ENCODE data around the gene PTPRN2. TPM values are rescaled to one million over a fixed set of nuclear protein-coding genes. Genes with fewer than 3 reads are reported as not detected.

PTPRN2 gene
- total RNA-seq, 2 experiments from 2014 or later = 0.70 TPM; not detected in 1

- Histone ChIP-seq H3K27ac (ENCODE audit: low read depth, low read length, poor library complexity, severe bottlenecking) (no peak overlapping the region), H3K9me3 (ENCODE audit: low read length) (no peaks in the 10 kb centered on the region), H3K9me2 (ENCODE audit: insufficient read depth, low read length) (no peaks in the 10 kb centered on the region), H4K20me1 (ENCODE audit: insufficient read depth, low read length) (no peaks in the 10 kb centered on the region), H3K4me1 (ENCODE audit: insufficient read depth, low read length, poor library complexity, severe bottlenecking) (no peaks in the 10 kb centered on the region), H3K4me3 (ENCODE audit: low read depth, low read length, poor library complexity, severe bottlenecking) (no peak overlapping the region), H3K36me3 (ENCODE audit: insufficient read depth, low read length) (no peaks in the 10 kb centered on the region), H2AFZ (ENCODE audit: low read length) (no peak overlapping the region), H3K4me2 (ENCODE audit: low read length) (no peak overlapping the region), H3K79me2 (ENCODE audit: insufficient read depth, low read depth, low read length) (no peaks in the 10 kb centered on the region)
- ChIA-PET CTCF (ENCODE audit: unreplicated experiment) (no interaction called here), POLR2A (no interaction called here)
- no peak for DNase-seq (ENCODE audit: low spot score)
- BruUV-seq (replicated peaks) = no TSS peak
- intact Hi-C loops (cut with micrococcal nuclease; ENCODE audit: unreplicated experiment) = no loop called here
- no peak for TF ChIP-seq CTCF (conservative IDR thresholded peaks at IDR 0.05; ENCODE audit: low read length)
- TF ChIP-seq EZH2phosphoT487 (IDR thresholded peaks at IDR 0.05; ENCODE audit: borderline replicate concordance, low read depth, low read length) = no peak
Measured at GRCh38 chr7:157979636-157980340, 607.8 kb downstream of the PTPRN2 start.

GRCh38 chr7:157978766-157979165 is 608.9 kb downstream of the PTPRN2 start:
- POLR2A ChIA-PET = no interaction called here
- H3K4me2 ChIP-seq (ENCODE audit: low read length) = no peak overlapping the region
- H3K79me2 ChIP-seq (ENCODE audit: insufficient read depth, low read depth, low read length) = no peaks in the 10 kb centered on the region
- H3K4me3 ChIP-seq (ENCODE audit: low read depth, low read length, poor library complexity, severe bottlenecking) = no peak overlapping the region
- H2AFZ ChIP-seq (ENCODE audit: low read length) = no peak overlapping the region
- H3K27ac ChIP-seq (ENCODE audit: low read depth, low read length, poor library complexity, severe bottlenecking) = no peak overlapping the region
- intact Hi-C loops (cut with micrococcal nuclease; ENCODE audit: unreplicated experiment) = no loop called here
- CTCF ChIA-PET (ENCODE audit: unreplicated experiment) = no interaction called here
- no peaks in the 10 kb centered on the region for H4K20me1 ChIP-seq (ENCODE audit: insufficient read depth, low read length)
- H3K9me2 ChIP-seq (ENCODE audit: insufficient read depth, low read length) = no peaks in the 10 kb centered on the region
- H3K36me3 ChIP-seq (ENCODE audit: insufficient read depth, low read length) = no peaks in the 10 kb centered on the region
- no peaks in the 10 kb centered on the region for H3K4me1 ChIP-seq (ENCODE audit: insufficient read depth, low read length, poor library complexity, severe bottlenecking)
- DNase-seq (ENCODE audit: low spot score) = no peak
- no peaks in the 10 kb centered on the region for H3K9me3 ChIP-seq (ENCODE audit: low read length)
- BruUV-seq (replicated peaks) = no TSS peak
- no peak for TF ChIP-seq EZH2phosphoT487 (IDR thresholded peaks at IDR 0.05; ENCODE audit: borderline replicate concordance, low read depth, low read length)
- TF ChIP-seq CTCF (conservative IDR thresholded peaks at IDR 0.05; ENCODE audit: low read length) = no peak

GRCh38 chr7:157977717-157978496 is 609.7 kb downstream of the PTPRN2 start:
- intact Hi-C loops (cut with micrococcal nuclease; ENCODE audit: unreplicated experiment) = no loop called here
- H3K4me2 ChIP-seq (ENCODE audit: low read length) = no peak overlapping the region
- H3K4me1 ChIP-seq (ENCODE audit: insufficient read depth, low read length, poor library complexity, severe bottlenecking) = no peaks in the 10 kb centered on the region
- no peaks in the 10 kb centered on the region for H3K79me2 ChIP-seq (ENCODE audit: insufficient read depth, low read depth, low read length)
- ChIA-PET CTCF (ENCODE audit: unreplicated experiment) (no interaction called here), POLR2A (interaction anchor here (1.2 kb wide), 1 partner anchor 20 kb away, joined by 3 read pairs; no protein-coding TSS in a partner anchor)
- no peak overlapping the region for H3K27ac ChIP-seq (ENCODE audit: low read depth, low read length, poor library complexity, severe bottlenecking)
- no peaks in the 10 kb centered on the region for H3K9me2 ChIP-seq (ENCODE audit: insufficient read depth, low read length)
- no TSS peak for BruUV-seq (replicated peaks)
- TF ChIP-seq CTCF (conservative IDR thresholded peaks at IDR 0.05; ENCODE audit: low read length) = no peak
- TF ChIP-seq EZH2phosphoT487 (IDR thresholded peaks at IDR 0.05; ENCODE audit: borderline replicate concordance, low read depth, low read length) = no peak
- H3K4me3 ChIP-seq (ENCODE audit: low read depth, low read length, poor library complexity, severe bottlenecking) = no peak overlapping the region
- no peaks in the 10 kb centered on the region for H3K36me3 ChIP-seq (ENCODE audit: insufficient read depth, low read length)
- H2AFZ ChIP-seq (ENCODE audit: low read length) = no peak overlapping the region
- H3K9me3 ChIP-seq (ENCODE audit: low read length) = no peaks in the 10 kb centered on the region
- DNase-seq (ENCODE audit: low spot score) = no peak
- no peaks in the 10 kb centered on the region for H4K20me1 ChIP-seq (ENCODE audit: insufficient read depth, low read length)

All from OCI-LY7 (cell line).